Spleen (tissue), 11 donors: ENCODE data around the gene GBA3. TPM values are rescaled to one million over a fixed set of nuclear protein-coding genes. Genes with fewer than 3 reads are reported as not detected.

Experiments used
- DNase-seq: peaks from one replicate; pipeline ENCODE4 v3.0.0-alpha.2; 2020
- H3K27ac ChIP-seq, 8 donors: fragments of 200-600 bp; sonication (generic) in 7 of 8; 1 replicate in 4 of 8; 2 replicates in 4 of 8; pipeline versions ENCODE4 v1.5.0 to v1.8.0; 2016 to 2021; ENCODE audit warnings: inconsistent platforms in 4 of 8, mild to moderate bottlenecking in 4 of 8, moderate library complexity in 1 of 8
- H3K27me3 ChIP-seq, 7 donors: fragments of 200-600 bp; sonication (generic) in 6 of 7; replicated peaks in 1 of 7; 1 replicate in 4 of 7; 2 replicates in 3 of 7; pipeline versions ENCODE4 v1.5.0 to v1.8.0; 2016 to 2021; ENCODE audit warnings: inconsistent platforms in 3 of 7, mild to moderate bottlenecking in 1 of 7
- H3K36me3 ChIP-seq, 6 donors: fragments of 200-600 bp; sonication (generic) in 5 of 6; 1 replicate in 4 of 6; 2 replicates in 2 of 6; pipeline versions ENCODE4 v1.5.0 to v1.8.0; 2016 to 2021; ENCODE audit warnings: inconsistent platforms in 2 of 6
- H3K4me1 ChIP-seq, 6 donors: fragments of 200-600 bp; sonication (generic) in 5 of 6; 1 replicate in 3 of 6; 2 replicates in 3 of 6; pipeline versions ENCODE4 v1.5.0 to v1.8.0; 2016 to 2021; ENCODE audit warnings: inconsistent platforms in 3 of 6
- H3K4me3 ChIP-seq, 8 donors: fragments of 200-600 bp; sonication (generic) in 7 of 8; 1 replicate in 4 of 8; 2 replicates in 4 of 8; pipeline versions ENCODE4 v1.5.0 to v1.8.0; 2016 to 2021; ENCODE audit warnings: inconsistent platforms in 4 of 8, mild to moderate bottlenecking in 4 of 8, moderate library complexity in 2 of 8
- H3K9me3 ChIP-seq, 8 donors: fragments of 200-600 bp; sonication (generic) in 7 of 8; 1 replicate in 4 of 8; 2 replicates in 4 of 8; pipeline versions ENCODE4 v1.5.0 to v1.8.0; 2016 to 2021; ENCODE audit warnings: inconsistent platforms in 4 of 8
- CTCF ChIP-seq, 11 experiments: fragments of 200-600 bp in 7 of 11; fragments of 450-650 bp in 4 of 11; sonication (generic) in 4 of 11; IDR thresholded peaks in 8 of 11; conservative IDR thresholded peaks in 3 of 11; 1 replicate in 7 of 11; 2 replicates in 4 of 11; pipeline versions ENCODE4 v1.4.0 to v1.8.0; 2016 to 2021; ENCODE audit warnings: antibody characterized with exemption in 11 of 11, inconsistent platforms in 4 of 11, mild to moderate bottlenecking in 1 of 11
- POLR2A ChIP-seq, 3 donors: fragments of 450-650 bp; IDR thresholded peaks; one replicate each; pipeline ENCODE4 v1.5.1; 2017; ENCODE audit warnings: antibody characterized with exemption in 3 of 3, mild to moderate bottlenecking in 1 of 3
- POLR2AphosphoS5 ChIP-seq, 3 donors: sonication (generic); formaldehyde crosslinking; IDR thresholded peaks; one replicate each; pipeline ENCODE4 v1.5.1; 2017; ENCODE audit warnings: antibody characterized with exemption in 3 of 3
- WGBS, 5 donors: extraction: QIAGEN DNeasy Blood & Tissue Kit in 3 of 5; methylation state at CpG; one replicate each; pipeline versions ENCODE4 v1.1.5 to v1.1.7; 2013 to 2018; 5-methylcytosine and 5-hydroxymethylcytosine counted together
- intact Hi-C: fragments of 100-400 bp; cut with DNase I; formaldehyde crosslinking; loops from one replicate; pipeline ENCODE4 v1.15.0; 2023; ENCODE audit warnings: low total_unique reads
- polyA plus RNA-seq, 3 donors: library from polyadenylated mRNA; stranded (reverse); fragments of 200-250 nt; gene quantifications; one replicate each; pipeline ENCODE4 v1.2.1, GENCODE V29; 2013
- total RNA-seq, 7 donors: library from RNA; depleted of rRNA in 3 of 7; stranded (reverse); fragments of >200 nt in 3 of 7; fragmentation: NEBNext Ultra II Directional in 4 of 7; extraction: Animal tissue kit (Norgen Biotek cat#: 25700) in 4 of 7; gene quantifications; one replicate each; pipeline versions ENCODE4 v1.1.0 to v1.2.1, GENCODE V29; 2016 to 2021
- donor health status: healthy with polysubstance abuse.
- donor health status: DM: no; HTN: no; CAD: no; lungs with moderate emphysema.
- donor health status: DM: no; HTN: no; CAD: no.
- donor health status: Bipolar disorder and iron deficiency.
- donor health status: healthy.
- donor health status: DM: no; HTN: no; CAD: no.
- donor health status: DM: yes; HTN: yes; CAD: no.

Gene GBA3
- total and polyA plus RNA-seq, 10 donors: 0.43 to 33.1 (median 12.9) TPM

- Histone ChIP-seq H3K9me3 (peaks cover 0 to 4% (median 0%) of the 10 kb centered on the region in 8 donors), H3K4me3 (no peak overlapping the region), H3K4me1 (peaks cover 0 to 7% (median 0%) of the 10 kb centered on the region in 6 donors), H3K27me3 (no peaks in the 10 kb centered on the region), H3K36me3 (no peaks in the 10 kb centered on the region), H3K27ac (no peak overlapping the region)
- TF ChIP-seq CTCF (IDR thresholded peaks at IDR 0.05 in 8 of 11, conservative IDR thresholded peaks at IDR 0.05 in 3 of 11) (no peak), POLR2AphosphoS5 (IDR thresholded peaks at IDR 0.05) (no peak), POLR2A (IDR thresholded peaks at IDR 0.05) (no peak)
- WGBS, 5 donors: 57 to 80% (median 75%) methylated on average over 3 of the region's 3 CpGs
- no peak for DNase-seq
- intact Hi-C loops: no loop called here
These were observed 47.2 kb downstream of the GBA3 start for GRCh38 chr4:22739968-22740367.

DNA sequence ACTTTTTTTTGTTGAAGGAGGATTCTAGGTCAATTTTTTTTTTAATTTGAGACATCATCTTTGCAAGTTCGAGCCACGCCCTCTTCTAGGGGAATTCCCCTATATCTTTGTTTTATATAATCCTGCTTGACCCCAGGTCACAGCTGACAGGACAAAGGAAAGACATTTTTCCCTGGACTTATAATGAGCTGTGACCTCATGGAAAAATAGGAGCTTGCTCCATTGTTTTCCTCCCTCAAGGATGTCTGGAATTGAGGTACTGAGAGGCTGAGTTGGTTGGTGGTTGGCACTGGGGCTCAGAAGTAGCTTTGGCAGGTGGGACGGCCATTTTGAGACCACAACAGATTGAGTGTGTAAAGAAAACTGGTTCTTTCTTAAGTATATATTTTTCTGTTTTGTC, 49.0 kb downstream of the GBA3 start:
- TF ChIP-seq POLR2AphosphoS5 (IDR thresholded peaks at IDR 0.05) (no peak), CTCF (IDR thresholded peaks at IDR 0.05 in 8 of 11, conservative IDR thresholded peaks at IDR 0.05 in 3 of 11) (no peak), POLR2A (IDR thresholded peaks at IDR 0.05) (no peak)

DNA sequence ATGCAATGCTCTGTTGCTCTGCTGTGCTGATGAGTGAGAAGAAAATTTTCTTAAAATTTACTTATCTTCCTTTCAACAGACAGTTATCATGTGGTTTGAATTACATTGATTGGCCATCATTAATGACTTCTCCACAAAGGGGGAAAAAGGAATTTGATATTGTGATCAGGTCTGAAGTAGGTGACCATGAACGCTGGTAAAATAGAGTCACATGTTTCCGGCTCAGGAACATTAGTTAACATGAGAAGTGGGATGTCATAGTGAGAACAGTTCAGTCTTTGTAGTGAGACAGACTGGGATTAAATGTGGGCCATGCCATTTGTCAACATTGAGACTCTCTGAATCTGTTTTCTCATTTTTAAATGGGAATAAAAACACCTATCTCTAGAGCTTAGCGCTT, 50.6 kb downstream of the GBA3 start:
- intact Hi-C loops: no loop called here
- DNase-seq: no peak

More for the DNA sequence above, 49.0 kb downstream of the GBA3 start:
- peaks cover 0 to 8% (median 0%) of the 10 kb centered on the region in 6 donors for H3K4me1 ChIP-seq
- H3K36me3 ChIP-seq: no peaks in the 10 kb centered on the region
- H3K4me3 ChIP-seq: no peak overlapping the region
- DNase-seq: no peak
- intact Hi-C loops: no loop called here
- WGBS, 5 donors: 75 to 86% (median 84%) methylated on average over 3 of the region's 3 CpGs
- H3K9me3 ChIP-seq: peaks cover 0 to 4% (median 0%) of the 10 kb centered on the region in 8 donors
- H3K27ac ChIP-seq: no peak overlapping the region
- no peaks in the 10 kb centered on the region for H3K27me3 ChIP-seq

More for the DNA sequence above, 50.6 kb downstream of the GBA3 start:
- H3K27ac ChIP-seq: no peak overlapping the region
- H3K4me3 ChIP-seq: no peak overlapping the region
- peaks cover 0 to 8% (median 0%) of the 10 kb centered on the region in 6 donors for H3K4me1 ChIP-seq
- H3K36me3 ChIP-seq: no peaks in the 10 kb centered on the region
- WGBS, 5 donors: 84 to 95% (median 90%) methylated on average over 3 of the region's 3 CpGs
- TF ChIP-seq POLR2A (IDR thresholded peaks at IDR 0.05) (no peak), POLR2AphosphoS5 (IDR thresholded peaks at IDR 0.05) (no peak), CTCF (IDR thresholded peaks at IDR 0.05 in 8 of 11, conservative IDR thresholded peaks at IDR 0.05 in 3 of 11) (no peak)
- H3K27me3 ChIP-seq: no peaks in the 10 kb centered on the region
- peaks cover 0 to 4% (median 0%) of the 10 kb centered on the region in 8 donors for H3K9me3 ChIP-seq
